ENCODE data around the gene CTTN. TPM values are rescaled to one million over a fixed set of nuclear protein-coding genes. Genes with fewer than 3 reads are reported as not detected.

The CTTN gene
- total and polyA plus RNA-seq, 3 experiments from 2014 or later: 17.0 to 19.3 TPM; not detected in 1

GRCh38 chr11:70371241-70371640, 27.1 kb upstream of the CTTN start:
- no peaks in the 10 kb centered on the region for H3K4me1 ChIP-seq (ENCODE audit: insufficient read depth, low read length)
- H3K9me3 ChIP-seq (ENCODE audit: low read length): no peaks in the 10 kb centered on the region
- H3K36me3 ChIP-seq (ENCODE audit: insufficient read depth, low read length): peaks cover 22% of the 10 kb centered on the region
- DNase-seq: no peak
- no peak overlapping the region for H3K4me3 ChIP-seq (ENCODE audit: low read length)
- ChIA-PET CTCF (no interaction called here), POLR2A (no interaction called here)
- no peaks in the 10 kb centered on the region for H3K27me3 ChIP-seq (ENCODE audit: insufficient read depth, low read length, poor library complexity, severe bottlenecking)
- Mint-ChIP-seq H3K27ac (no peak overlapping the region), H3K9me3 (no peaks in the 10 kb centered on the region), H3K27me3 (no peaks in the 10 kb centered on the region), H3K4me3 (no peak overlapping the region), H3K4me1 (peaks cover 12 to 20% (median 16%) of the 10 kb centered on the region in 3 donors), H3K36me3 (peaks cover 10 to 55% (median 19%) of the 10 kb centered on the region in 3 donors)
- no peak overlapping the region for H3K27ac ChIP-seq (ENCODE audit: low read depth, low read length)

GRCh38 chr11:70372076-70372475, 26.3 kb upstream of the CTTN start:
- Histone ChIP-seq H3K36me3 (ENCODE audit: insufficient read depth, low read length) (peaks cover 28% of the 10 kb centered on the region), H3K27ac (ENCODE audit: low read depth, low read length) (no peak overlapping the region), H3K27me3 (ENCODE audit: insufficient read depth, low read length, poor library complexity, severe bottlenecking) (no peaks in the 10 kb centered on the region), H3K4me1 (ENCODE audit: insufficient read depth, low read length) (no peaks in the 10 kb centered on the region), H3K9me3 (ENCODE audit: low read length) (no peaks in the 10 kb centered on the region), H3K4me3 (ENCODE audit: low read length) (no peak overlapping the region)
- DNase-seq: no peak
- H3K27ac Mint-ChIP-seq: no peak overlapping the region
- POLR2A ChIA-PET: no interaction called here
- CTCF ChIA-PET: no interaction called here
- H3K36me3 Mint-ChIP-seq: peaks cover 13 to 59% (median 19%) of the 10 kb centered on the region in 3 donors
- no peak overlapping the region for H3K4me3 Mint-ChIP-seq
- no peaks in the 10 kb centered on the region for H3K27me3 Mint-ChIP-seq
- no peaks in the 10 kb centered on the region for H3K9me3 Mint-ChIP-seq
- H3K4me1 Mint-ChIP-seq: peaks cover 6 to 13% (median 7%) of the 10 kb centered on the region in 3 donors

- Histone ChIP-seq H3K27ac (ENCODE audit: low read depth, low read length) (no peak overlapping the region), H3K9me3 (ENCODE audit: low read length) (no peaks in the 10 kb centered on the region), H3K27me3 (ENCODE audit: insufficient read depth, low read length, poor library complexity, severe bottlenecking) (no peaks in the 10 kb centered on the region), H3K4me1 (ENCODE audit: insufficient read depth, low read length) (no peaks in the 10 kb centered on the region), H3K4me3 (ENCODE audit: low read length) (no peak overlapping the region), H3K36me3 (ENCODE audit: insufficient read depth, low read length) (peaks cover 45% of the 10 kb centered on the region)
- H3K27ac Mint-ChIP-seq: no peak overlapping the region
- H3K27me3 Mint-ChIP-seq: no peaks in the 10 kb centered on the region
- DNase-seq: no peak
- no peaks in the 10 kb centered on the region for H3K9me3 Mint-ChIP-seq
- H3K36me3 Mint-ChIP-seq: peaks cover 11 to 78% (median 15%) of the 10 kb centered on the region in 3 donors
- ChIA-PET CTCF (no interaction called here), POLR2A (no interaction called here)
- H3K4me1 Mint-ChIP-seq: no peaks in the 10 kb centered on the region
- H3K4me3 Mint-ChIP-seq: no peak overlapping the region
These were observed 21.7 kb upstream of the CTTN start for GRCh38 chr11:70376621-70377020.

- H3K27me3 Mint-ChIP-seq: no peaks in the 10 kb centered on the region
- peaks cover 11 to 81% (median 13%) of the 10 kb centered on the region in 3 donors for H3K36me3 Mint-ChIP-seq
- H3K4me1 ChIP-seq (ENCODE audit: insufficient read depth, low read length): no peaks in the 10 kb centered on the region
- POLR2A ChIA-PET: no interaction called here
- no peaks in the 10 kb centered on the region for H3K9me3 ChIP-seq (ENCODE audit: low read length)
- peaks cover 44% of the 10 kb centered on the region for H3K36me3 ChIP-seq (ENCODE audit: insufficient read depth, low read length)
- CTCF ChIA-PET: interaction anchor here (1.8 kb wide), 1 partner anchor 14 kb away, joined by 4 read pairs; no protein-coding TSS in a partner anchor
- no peaks in the 10 kb centered on the region for H3K4me1 Mint-ChIP-seq
- peak overlapping the region in 1 of 8 donors; percentile 64 for H3K27ac Mint-ChIP-seq
- no peaks in the 10 kb centered on the region for H3K27me3 ChIP-seq (ENCODE audit: insufficient read depth, low read length, poor library complexity, severe bottlenecking)
- no peak overlapping the region for H3K4me3 Mint-ChIP-seq
- no peak overlapping the region for H3K27ac ChIP-seq (ENCODE audit: low read depth, low read length)
- no peak for DNase-seq
- H3K4me3 ChIP-seq (ENCODE audit: low read length): no peak overlapping the region
- no peaks in the 10 kb centered on the region for H3K9me3 Mint-ChIP-seq
These were observed 20.7 kb upstream of the CTTN start for GRCh38 chr11:70377645-70378044.

- Mint-ChIP-seq H3K4me3 (no peak overlapping the region), H3K27me3 (no peaks in the 10 kb centered on the region), H3K4me1 (no peaks in the 10 kb centered on the region), H3K27ac (peak overlapping the region in 1 of 8 donors; percentile 23), H3K36me3 (peaks cover 4 to 80% (median 12%) of the 10 kb centered on the region in 3 donors), H3K9me3 (no peaks in the 10 kb centered on the region)
- H3K36me3 ChIP-seq (ENCODE audit: insufficient read depth, low read length): peaks cover 38% of the 10 kb centered on the region
- no peaks in the 10 kb centered on the region for H3K9me3 ChIP-seq (ENCODE audit: low read length)
- ChIA-PET CTCF (interaction anchor here (1.5 to 1.8 kb wide), 2 partner anchors 12 to 15 kb away, joined by 4 to 5 read pairs; no protein-coding TSS in a partner anchor), POLR2A (no interaction called here)
- H3K4me3 ChIP-seq (ENCODE audit: low read length): no peak overlapping the region
- H3K27ac ChIP-seq (ENCODE audit: low read depth, low read length): no peak overlapping the region
- H3K4me1 ChIP-seq (ENCODE audit: insufficient read depth, low read length): no peaks in the 10 kb centered on the region
- no peak for DNase-seq
- no peaks in the 10 kb centered on the region for H3K27me3 ChIP-seq (ENCODE audit: insufficient read depth, low read length, poor library complexity, severe bottlenecking)
These were observed 19.7 kb upstream of the CTTN start for GRCh38 chr11:70378506-70379134.

GRCh38 chr11:70381350-70381749, 17.0 kb upstream of the CTTN start:
- H3K36me3 Mint-ChIP-seq: peaks cover 7 to 76% (median 23%) of the 10 kb centered on the region in 3 donors
- POLR2A ChIA-PET: no interaction called here
- H3K27ac ChIP-seq (ENCODE audit: low read depth, low read length): no peak overlapping the region

GRCh38 chr11:70381872-70382861, 16.2 kb upstream of the CTTN start:
- Mint-ChIP-seq H3K27me3 (no peaks in the 10 kb centered on the region), H3K9me3 (no peaks in the 10 kb centered on the region), H3K4me3 (no peak overlapping the region), H3K4me1 (no peaks in the 10 kb centered on the region), H3K27ac (no peak overlapping the region), H3K36me3 (peaks cover 7 to 69% (median 21%) of the 10 kb centered on the region in 3 donors)
- Histone ChIP-seq H3K27me3 (ENCODE audit: insufficient read depth, low read length, poor library complexity, severe bottlenecking) (no peaks in the 10 kb centered on the region), H3K4me3 (ENCODE audit: low read length) (no peak overlapping the region), H3K27ac (ENCODE audit: low read depth, low read length) (no peak overlapping the region), H3K9me3 (ENCODE audit: low read length) (no peaks in the 10 kb centered on the region), H3K36me3 (ENCODE audit: insufficient read depth, low read length) (peaks cover 21% of the 10 kb centered on the region), H3K4me1 (ENCODE audit: insufficient read depth, low read length) (no peaks in the 10 kb centered on the region)
- ChIA-PET POLR2A (no interaction called here), CTCF (no interaction called here)
- DNase-seq: no peak

More at GRCh38 chr11:70381350-70381749, 17.0 kb upstream of the CTTN start:
- H3K27me3 ChIP-seq (ENCODE audit: insufficient read depth, low read length, poor library complexity, severe bottlenecking): no peaks in the 10 kb centered on the region
- H3K9me3 ChIP-seq (ENCODE audit: low read length): no peaks in the 10 kb centered on the region
- no peak overlapping the region for H3K4me3 ChIP-seq (ENCODE audit: low read length)
- no peak for DNase-seq
- no peaks in the 10 kb centered on the region for H3K27me3 Mint-ChIP-seq
- CTCF ChIA-PET: no interaction called here
- no peak overlapping the region for H3K27ac Mint-ChIP-seq
- H3K4me1 Mint-ChIP-seq: no peaks in the 10 kb centered on the region
- H3K4me3 Mint-ChIP-seq: no peak overlapping the region
- no peaks in the 10 kb centered on the region for H3K9me3 Mint-ChIP-seq
- peaks cover 27% of the 10 kb centered on the region for H3K36me3 ChIP-seq (ENCODE audit: insufficient read depth, low read length)
- H3K4me1 ChIP-seq (ENCODE audit: insufficient read depth, low read length): no peaks in the 10 kb centered on the region
